KMS-11 (cell line): Measurements from ENCODE around the gene CTRB1.

Experiments used
- H2AFZ ChIP-seq: fragments of 200-600 bp; sonication (generic); 2 replicates; pipeline ENCODE4 v1.6.1; 2016; ENCODE audit warnings: antibody characterized with exemption, mixed run types, low read depth
- H3K27ac ChIP-seq: fragments of 200-600 bp; sonication (generic); 2 replicates; pipeline ENCODE4 v1.6.1; 2016; ENCODE audit warnings: mild to moderate bottlenecking, mixed run types
- H3K27me3 ChIP-seq: fragments of 200-600 bp; sonication (generic); 2 replicates; pipeline ENCODE4 v1.6.1; 2017; ENCODE audit warnings: mild to moderate bottlenecking, low read depth, mixed run types, moderate library complexity; ENCODE audit not compliant: insufficient read depth
- H3K36me3 ChIP-seq: fragments of 200-600 bp; sonication (generic); 2 replicates; pipeline ENCODE4 v1.6.1; 2017; ENCODE audit warnings: mild to moderate bottlenecking, mixed run types; ENCODE audit not compliant: insufficient read depth
- H3K4me1 ChIP-seq: fragments of 200-600 bp; sonication (generic); 2 replicates; pipeline ENCODE4 v1.6.1; 2016; ENCODE audit warnings: mild to moderate bottlenecking, low read depth, mixed run types; ENCODE audit not compliant: poor library complexity, severe bottlenecking
- H3K4me2 ChIP-seq: fragments of 200-600 bp; sonication (generic); 2 replicates; pipeline ENCODE4 v1.7.0; 2016; ENCODE audit warnings: mild to moderate bottlenecking, mixed run types
- H3K4me3 ChIP-seq: fragments of 200-600 bp; sonication (generic); IDR thresholded peaks from 2 replicates; pipeline ENCODE4 v1.6.1; 2017; ENCODE audit warnings: low read depth, low read length, mixed read lengths; ENCODE audit not compliant: insufficient read depth
- H3K79me2 ChIP-seq: fragments of 200-600 bp; sonication (generic); 2 replicates; pipeline ENCODE4 v1.6.1; 2016; ENCODE audit warnings: low read depth, mixed run types; ENCODE audit not compliant: insufficient read depth
- H3K9ac ChIP-seq: fragments of 200-600 bp; sonication (generic); 2 replicates; pipeline ENCODE4 v1.6.1; 2016; ENCODE audit warnings: mild to moderate bottlenecking, mixed run types
- H4K20me1 ChIP-seq: fragments of 200-600 bp; sonication (generic); 2 replicates; pipeline ENCODE4 v1.6.1; 2016; ENCODE audit warnings: mild to moderate bottlenecking, mixed run types; ENCODE audit not compliant: insufficient read depth
- TF ChIP-seq, protein P1 (sequence below): fragments of 200-600 bp; sonication (generic); conservative IDR thresholded peaks from 2 replicates; pipeline ENCODE4 v1.6.1; 2017; ENCODE audit warnings: low read depth, mild to moderate bottlenecking, antibody characterized with exemption, low read length, moderate library complexity, mixed read lengths

The CTRB1 gene

DNA sequence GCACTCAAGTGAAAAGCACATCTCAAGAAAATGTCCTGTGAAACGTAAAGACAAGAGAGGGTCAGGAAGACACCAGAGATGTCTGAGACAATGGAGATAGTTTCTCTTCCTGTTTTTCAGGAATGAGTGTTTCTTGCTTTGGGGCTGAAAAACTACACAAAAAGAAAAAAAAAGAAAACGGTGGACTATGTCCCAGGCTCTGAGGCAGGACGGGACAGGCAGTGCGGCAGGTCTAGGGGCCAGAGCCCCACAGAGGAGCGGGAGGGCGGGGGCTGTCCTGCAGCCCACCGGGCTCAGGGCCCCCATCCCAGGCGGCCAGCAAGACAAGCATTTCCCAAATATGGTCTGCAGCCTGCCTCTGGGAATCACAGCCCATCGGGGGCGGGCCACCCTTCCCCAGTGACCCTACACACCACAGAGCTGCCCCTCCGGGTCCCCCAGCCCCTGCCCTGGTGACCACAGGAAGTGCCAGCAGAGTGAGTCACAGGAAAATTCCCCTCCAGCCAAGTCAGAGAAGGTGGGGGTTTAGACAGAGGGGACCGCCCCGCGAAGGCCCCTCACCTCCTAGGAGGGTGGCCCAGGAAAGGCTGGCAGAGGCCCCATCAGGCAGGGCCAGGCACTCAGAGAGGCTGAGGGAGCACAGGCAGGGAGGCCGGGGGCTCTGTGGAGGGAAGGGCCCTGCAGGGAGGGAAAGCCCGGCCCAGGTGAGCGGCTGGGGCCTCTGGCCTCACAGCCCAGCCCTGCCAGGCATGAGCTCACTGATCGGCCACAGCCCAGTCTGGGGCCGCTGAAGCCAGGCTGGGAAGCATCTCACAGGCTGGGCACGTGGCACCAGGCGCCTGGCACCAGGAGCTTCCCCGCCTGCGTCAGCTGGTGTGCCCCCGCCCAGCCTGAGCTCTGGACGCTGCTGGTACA lies 26.3 kb downstream of the CTRB1 start:
- H4K20me1 ChIP-seq, result no peaks in the 10 kb centered on the region
- no peak overlapping the region for H2AFZ ChIP-seq
- TF ChIP-seq, protein P1, sequence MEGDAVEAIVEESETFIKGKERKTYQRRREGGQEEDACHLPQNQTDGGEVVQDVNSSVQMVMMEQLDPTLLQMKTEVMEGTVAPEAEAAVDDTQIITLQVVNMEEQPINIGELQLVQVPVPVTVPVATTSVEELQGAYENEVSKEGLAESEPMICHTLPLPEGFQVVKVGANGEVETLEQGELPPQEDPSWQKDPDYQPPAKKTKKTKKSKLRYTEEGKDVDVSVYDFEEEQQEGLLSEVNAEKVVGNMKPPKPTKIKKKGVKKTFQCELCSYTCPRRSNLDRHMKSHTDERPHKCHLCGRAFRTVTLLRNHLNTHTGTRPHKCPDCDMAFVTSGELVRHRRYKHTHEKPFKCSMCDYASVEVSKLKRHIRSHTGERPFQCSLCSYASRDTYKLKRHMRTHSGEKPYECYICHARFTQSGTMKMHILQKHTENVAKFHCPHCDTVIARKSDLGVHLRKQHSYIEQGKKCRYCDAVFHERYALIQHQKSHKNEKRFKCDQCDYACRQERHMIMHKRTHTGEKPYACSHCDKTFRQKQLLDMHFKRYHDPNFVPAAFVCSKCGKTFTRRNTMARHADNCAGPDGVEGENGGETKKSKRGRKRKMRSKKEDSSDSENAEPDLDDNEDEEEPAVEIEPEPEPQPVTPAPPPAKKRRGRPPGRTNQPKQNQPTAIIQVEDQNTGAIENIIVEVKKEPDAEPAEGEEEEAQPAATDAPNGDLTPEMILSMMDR, result no peak
- no peak overlapping the region for H3K4me2 ChIP-seq
- peaks cover 7% of the 10 kb centered on the region for H3K4me1 ChIP-seq
- H3K79me2 ChIP-seq, result no peaks in the 10 kb centered on the region
- no peak overlapping the region for H3K27ac ChIP-seq
- H3K9ac ChIP-seq, result no peak overlapping the region
- H3K27me3 ChIP-seq, result no peaks in the 10 kb centered on the region
- H3K36me3 ChIP-seq, result no peaks in the 10 kb centered on the region
- no peak overlapping the region for H3K4me3 ChIP-seq

- Histone ChIP-seq H3K4me1 (peaks cover 7% of the 10 kb centered on the region), H2AFZ (no peak overlapping the region), H3K9ac (no peak overlapping the region), H3K27me3 (no peaks in the 10 kb centered on the region), H3K79me2 (no peaks in the 10 kb centered on the region), H4K20me1 (no peaks in the 10 kb centered on the region), H3K36me3 (no peaks in the 10 kb centered on the region), H3K27ac (no peak overlapping the region), H3K4me3 (no peak overlapping the region), H3K4me2 (no peak overlapping the region)
- TF ChIP-seq, protein P1, result no peak
These were observed 27.9 kb downstream of the CTRB1 start for GRCh38 chr16:75246504-75247205.

GRCh38 chr16:75247249-75247648 lies 28.5 kb downstream of the CTRB1 start:
- Histone ChIP-seq H3K9ac (no peak overlapping the region), H3K4me2 (no peak overlapping the region), H3K4me3 (no peak overlapping the region), H3K79me2 (no peaks in the 10 kb centered on the region), H3K4me1 (peaks cover 7% of the 10 kb centered on the region), H4K20me1 (no peaks in the 10 kb centered on the region), H3K36me3 (no peaks in the 10 kb centered on the region), H2AFZ (no peak overlapping the region), H3K27me3 (no peaks in the 10 kb centered on the region), H3K27ac (no peak overlapping the region)
- TF ChIP-seq, protein P1, result no peak

- Histone ChIP-seq H3K4me2 (no peak overlapping the region), H2AFZ (no peak overlapping the region), H3K27me3 (no peaks in the 10 kb centered on the region), H3K9ac (no peak overlapping the region), H3K36me3 (no peaks in the 10 kb centered on the region), H3K4me1 (peaks cover 7% of the 10 kb centered on the region), H4K20me1 (no peaks in the 10 kb centered on the region), H3K27ac (no peak overlapping the region), H3K4me3 (no peak overlapping the region), H3K79me2 (no peaks in the 10 kb centered on the region)
- TF ChIP-seq, protein P1, result no peak
These were observed 29.4 kb downstream of the CTRB1 start for GRCh38 chr16:75248142-75248535.
